Body of pancreas (tissue), 4 donors: Measurements from ENCODE around the gene RAPGEF1.

Experiments
- POLR2A ChIP-seq, 3 donors: fragments of 450-650 bp; IDR thresholded peaks; one replicate each; pipeline ENCODE4 v1.6.1; 2016; ENCODE audit warnings: antibody characterized with exemption in 3 of 3, mild to moderate bottlenecking in 2 of 3
- TF ChIP-seq, protein P1 (sequence below), 7 experiments: fragments of 450-650 bp in 4 of 7; fragments of 200-600 bp in 3 of 7; sonication (generic) in 3 of 7; IDR thresholded peaks; one replicate each; pipeline ENCODE4 v1.5.1; 2016 to 2019; ENCODE audit warnings: antibody characterized with exemption in 7 of 7

DNA sequence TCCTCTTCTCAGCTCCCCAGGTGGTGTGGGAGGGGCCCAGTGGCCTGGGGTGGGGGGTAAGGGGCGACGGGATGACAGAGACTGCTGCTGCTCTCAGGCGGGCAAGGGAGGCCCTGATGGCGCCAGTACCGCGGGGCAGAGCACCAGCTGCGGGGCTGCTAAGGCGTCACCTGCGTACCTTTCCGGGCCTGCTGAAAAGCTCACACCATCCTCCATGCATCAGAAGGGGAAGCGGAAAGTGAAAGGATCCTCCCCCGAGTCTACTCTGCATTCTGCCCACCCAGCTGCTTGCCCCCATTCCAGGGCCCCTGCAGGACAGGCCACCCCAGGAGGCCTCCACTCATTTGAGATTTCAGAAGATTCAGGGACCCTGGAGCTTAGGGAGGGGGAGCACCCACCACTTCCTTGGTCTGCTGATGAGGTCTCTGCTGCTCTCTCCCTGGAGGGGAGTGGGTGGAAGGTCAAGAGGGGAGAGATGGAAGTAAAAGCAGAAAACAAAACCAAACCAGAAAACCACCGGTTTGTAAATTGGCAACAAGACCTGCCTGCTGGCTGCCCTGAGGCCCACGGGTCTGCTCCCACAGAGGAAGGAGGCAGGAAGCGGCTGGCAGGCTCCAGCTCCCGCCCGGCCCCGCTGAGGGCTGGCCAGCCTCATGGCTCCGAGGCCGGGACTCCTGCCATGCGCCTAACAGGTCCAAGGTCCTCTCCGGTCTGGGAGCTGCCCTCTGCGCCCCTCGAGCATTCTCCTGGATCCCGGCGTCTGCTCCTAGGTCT, 161.0 kb downstream of the RAPGEF1 start:
- TF ChIP-seq, protein P1, sequence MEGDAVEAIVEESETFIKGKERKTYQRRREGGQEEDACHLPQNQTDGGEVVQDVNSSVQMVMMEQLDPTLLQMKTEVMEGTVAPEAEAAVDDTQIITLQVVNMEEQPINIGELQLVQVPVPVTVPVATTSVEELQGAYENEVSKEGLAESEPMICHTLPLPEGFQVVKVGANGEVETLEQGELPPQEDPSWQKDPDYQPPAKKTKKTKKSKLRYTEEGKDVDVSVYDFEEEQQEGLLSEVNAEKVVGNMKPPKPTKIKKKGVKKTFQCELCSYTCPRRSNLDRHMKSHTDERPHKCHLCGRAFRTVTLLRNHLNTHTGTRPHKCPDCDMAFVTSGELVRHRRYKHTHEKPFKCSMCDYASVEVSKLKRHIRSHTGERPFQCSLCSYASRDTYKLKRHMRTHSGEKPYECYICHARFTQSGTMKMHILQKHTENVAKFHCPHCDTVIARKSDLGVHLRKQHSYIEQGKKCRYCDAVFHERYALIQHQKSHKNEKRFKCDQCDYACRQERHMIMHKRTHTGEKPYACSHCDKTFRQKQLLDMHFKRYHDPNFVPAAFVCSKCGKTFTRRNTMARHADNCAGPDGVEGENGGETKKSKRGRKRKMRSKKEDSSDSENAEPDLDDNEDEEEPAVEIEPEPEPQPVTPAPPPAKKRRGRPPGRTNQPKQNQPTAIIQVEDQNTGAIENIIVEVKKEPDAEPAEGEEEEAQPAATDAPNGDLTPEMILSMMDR (IDR thresholded peaks at IDR 0.05) = no peak
- no peak for TF ChIP-seq POLR2A (IDR thresholded peaks at IDR 0.05)
